NCI-H345 (cell line): ENCODE results near the gene GPBP1L1.

Experiments used
- DNase-seq: peaks from one replicate; lab custom pipeline; 2025; lab: John Stamatoyannopoulos, UW

GPBP1L1 gene

GRCh38 chr1:45586769-45587168 lies 99.6 kb downstream of the GPBP1L1 start:
- no peak for DNase-seq

GRCh38 chr1:45585496-45586075 lies 100.7 kb downstream of the GPBP1L1 start:
- no peak for DNase-seq

GRCh38 chr1:45585110-45585426 lies 101.3 kb downstream of the GPBP1L1 start:
- DNase-seq = no peak

- peak; percentile 97 for DNase-seq
Observed at GRCh38 chr1:45584351-45585109, 101.8 kb downstream of the GPBP1L1 start.

GRCh38 chr1:45583666-45584350 lies 102.5 kb downstream of the GPBP1L1 start, which contains the start of gene NASP:
TSS of gene NASP (plus strand) at chr1:45584041. CDS start at chr1:45584147, 106 bp downstream.
- DNase-seq = peak; percentile 91

- peak; percentile 98 for DNase-seq
Observed at GRCh38 chr1:45583264-45583665, 103.1 kb downstream of the GPBP1L1 start.
